Ovary (tissue), 3 donors: ENCODE measurements around the gene TCF7L1.

Experiments
- EP300 ChIP-seq: sonication (generic); formaldehyde crosslinking; IDR thresholded peaks from one replicate; pipeline ENCODE4 v1.6.1; 2017; ENCODE audit warnings: antibody characterized with exemption
- POLR2A ChIP-seq: fragments of 450-650 bp; IDR thresholded peaks from one replicate; pipeline ENCODE4 v1.6.1; 2017; ENCODE audit warnings: antibody characterized with exemption, mild to moderate bottlenecking, moderate library complexity
- TF ChIP-seq, protein P1 (sequence below), 3 donors: fragments of 450-650 bp in 2 of 3; fragments of 200-600 bp in 1 of 3; IDR thresholded peaks; one replicate each; pipeline versions ENCODE4 v1.5.1 to v1.8.0; 2016 to 2022; ENCODE audit warnings: antibody characterized with exemption in 3 of 3, mild to moderate bottlenecking in 1 of 3
- donor health status: DM: no; HTN: no; CAD: no.

DNA sequence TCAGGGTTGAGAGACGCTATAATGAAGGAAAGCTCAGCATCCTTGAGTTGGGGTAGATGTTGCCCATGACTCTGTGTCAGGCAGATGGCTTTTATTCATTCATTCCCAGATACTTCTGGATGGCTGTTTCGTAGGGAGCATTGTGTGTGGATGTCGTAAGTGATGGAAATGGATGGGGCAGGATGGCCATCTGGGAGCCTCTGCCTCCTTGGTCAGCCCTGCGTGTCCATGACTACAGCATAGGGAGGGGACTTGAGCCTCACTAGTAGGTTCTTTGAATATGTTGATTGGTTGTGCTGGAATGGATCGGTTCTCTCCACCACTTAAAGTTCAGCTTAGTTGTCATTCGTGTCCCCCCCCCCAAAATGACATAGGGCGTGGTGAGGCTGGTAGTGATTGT, 149.7 kb downstream of the TCF7L1 start:
- TF ChIP-seq EP300 = no peak
- no peak for TF ChIP-seq POLR2A
- TF ChIP-seq, protein P1, sequence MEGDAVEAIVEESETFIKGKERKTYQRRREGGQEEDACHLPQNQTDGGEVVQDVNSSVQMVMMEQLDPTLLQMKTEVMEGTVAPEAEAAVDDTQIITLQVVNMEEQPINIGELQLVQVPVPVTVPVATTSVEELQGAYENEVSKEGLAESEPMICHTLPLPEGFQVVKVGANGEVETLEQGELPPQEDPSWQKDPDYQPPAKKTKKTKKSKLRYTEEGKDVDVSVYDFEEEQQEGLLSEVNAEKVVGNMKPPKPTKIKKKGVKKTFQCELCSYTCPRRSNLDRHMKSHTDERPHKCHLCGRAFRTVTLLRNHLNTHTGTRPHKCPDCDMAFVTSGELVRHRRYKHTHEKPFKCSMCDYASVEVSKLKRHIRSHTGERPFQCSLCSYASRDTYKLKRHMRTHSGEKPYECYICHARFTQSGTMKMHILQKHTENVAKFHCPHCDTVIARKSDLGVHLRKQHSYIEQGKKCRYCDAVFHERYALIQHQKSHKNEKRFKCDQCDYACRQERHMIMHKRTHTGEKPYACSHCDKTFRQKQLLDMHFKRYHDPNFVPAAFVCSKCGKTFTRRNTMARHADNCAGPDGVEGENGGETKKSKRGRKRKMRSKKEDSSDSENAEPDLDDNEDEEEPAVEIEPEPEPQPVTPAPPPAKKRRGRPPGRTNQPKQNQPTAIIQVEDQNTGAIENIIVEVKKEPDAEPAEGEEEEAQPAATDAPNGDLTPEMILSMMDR (IDR thresholded peaks at IDR 0.05) = no peak
